Vagina (tissue), 2 donors: Measurements from ENCODE around the gene EMILIN1.

ENCODE experiments used
- POLR2AphosphoS5 ChIP-seq, 2 donors: sonication (generic); formaldehyde crosslinking; IDR thresholded peaks; one replicate each; pipeline ENCODE4 v1.9.0; 2017; ENCODE audit warnings: antibody characterized with exemption in 2 of 2, mild to moderate bottlenecking in 2 of 2, low read depth in 1 of 2; ENCODE audit not compliant: insufficient read depth in 1 of 2
- TF ChIP-seq, protein P1 (sequence below), 3 experiments: fragments of 450-650 bp in 2 of 3; fragments of 200-600 bp in 1 of 3; sonication (generic) in 1 of 3; IDR thresholded peaks; one replicate each; pipeline ENCODE4 v1.5.1; 2017 to 2019; ENCODE audit warnings: antibody characterized with exemption in 3 of 3, mild to moderate bottlenecking in 2 of 3, moderate library complexity in 2 of 3

DNA sequence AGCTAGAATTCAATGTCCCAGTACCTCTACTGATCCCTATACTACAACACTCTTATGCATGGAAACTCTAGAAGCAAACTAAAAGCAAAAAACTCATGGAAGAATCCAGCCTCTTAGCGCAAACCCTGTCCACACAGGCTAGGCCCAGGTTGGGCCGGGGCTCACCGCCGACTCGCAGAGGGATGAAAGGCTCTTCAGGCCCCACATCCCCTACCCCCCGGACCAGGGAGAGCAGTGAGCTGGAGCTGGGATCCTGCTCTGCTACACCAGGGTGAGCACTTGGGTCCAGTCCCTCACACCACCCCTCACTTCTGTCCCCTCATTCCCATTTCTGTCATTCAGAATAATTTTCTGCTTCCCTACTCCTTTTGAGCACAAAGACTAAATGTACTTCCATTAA, 9.0 kb upstream of the EMILIN1 start:
- TF ChIP-seq, protein P1, sequence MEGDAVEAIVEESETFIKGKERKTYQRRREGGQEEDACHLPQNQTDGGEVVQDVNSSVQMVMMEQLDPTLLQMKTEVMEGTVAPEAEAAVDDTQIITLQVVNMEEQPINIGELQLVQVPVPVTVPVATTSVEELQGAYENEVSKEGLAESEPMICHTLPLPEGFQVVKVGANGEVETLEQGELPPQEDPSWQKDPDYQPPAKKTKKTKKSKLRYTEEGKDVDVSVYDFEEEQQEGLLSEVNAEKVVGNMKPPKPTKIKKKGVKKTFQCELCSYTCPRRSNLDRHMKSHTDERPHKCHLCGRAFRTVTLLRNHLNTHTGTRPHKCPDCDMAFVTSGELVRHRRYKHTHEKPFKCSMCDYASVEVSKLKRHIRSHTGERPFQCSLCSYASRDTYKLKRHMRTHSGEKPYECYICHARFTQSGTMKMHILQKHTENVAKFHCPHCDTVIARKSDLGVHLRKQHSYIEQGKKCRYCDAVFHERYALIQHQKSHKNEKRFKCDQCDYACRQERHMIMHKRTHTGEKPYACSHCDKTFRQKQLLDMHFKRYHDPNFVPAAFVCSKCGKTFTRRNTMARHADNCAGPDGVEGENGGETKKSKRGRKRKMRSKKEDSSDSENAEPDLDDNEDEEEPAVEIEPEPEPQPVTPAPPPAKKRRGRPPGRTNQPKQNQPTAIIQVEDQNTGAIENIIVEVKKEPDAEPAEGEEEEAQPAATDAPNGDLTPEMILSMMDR (IDR thresholded peaks at IDR 0.05): no peak
- no peak for TF ChIP-seq POLR2AphosphoS5 (IDR thresholded peaks at IDR 0.05; ENCODE audit: insufficient read depth in 1 of 2, low read depth in 1 of 2)
